Panc1 (cell line): ENCODE data around the gene PPP1R14C.

ENCODE experiments used
- CTCF ChIP-seq: fragments of 450-650 bp; IDR thresholded peaks from 2 replicates; pipeline ENCODE4 v1.5.1; 2017; ENCODE audit warnings: mild to moderate bottlenecking
- POLR2AphosphoS5 ChIP-seq: IDR thresholded peaks from 2 replicates; pipeline ENCODE4 v1.6.1; 2012; ENCODE audit warnings: mild to moderate bottlenecking, low read depth, low read length, moderate library complexity
- SIN3A ChIP-seq: IDR thresholded peaks from 2 replicates; pipeline ENCODE4 v1.6.1; 2012; ENCODE audit warnings: low read depth, mild to moderate bottlenecking, low read length, moderate library complexity, borderline replicate concordance; ENCODE audit not compliant: insufficient read depth
- TF ChIP-seq, protein P1 (sequence below), 2 experiments: IDR thresholded peaks; 2 replicates each; pipeline ENCODE4 v1.6.1; 2011 to 2012; ENCODE audit warnings: low read depth in 2 of 2, control low read depth in 1 of 2, low read length in 1 of 2, mild to moderate bottlenecking in 1 of 2, moderate library complexity in 1 of 2; ENCODE audit not compliant: insufficient read depth in 1 of 2

DNA sequence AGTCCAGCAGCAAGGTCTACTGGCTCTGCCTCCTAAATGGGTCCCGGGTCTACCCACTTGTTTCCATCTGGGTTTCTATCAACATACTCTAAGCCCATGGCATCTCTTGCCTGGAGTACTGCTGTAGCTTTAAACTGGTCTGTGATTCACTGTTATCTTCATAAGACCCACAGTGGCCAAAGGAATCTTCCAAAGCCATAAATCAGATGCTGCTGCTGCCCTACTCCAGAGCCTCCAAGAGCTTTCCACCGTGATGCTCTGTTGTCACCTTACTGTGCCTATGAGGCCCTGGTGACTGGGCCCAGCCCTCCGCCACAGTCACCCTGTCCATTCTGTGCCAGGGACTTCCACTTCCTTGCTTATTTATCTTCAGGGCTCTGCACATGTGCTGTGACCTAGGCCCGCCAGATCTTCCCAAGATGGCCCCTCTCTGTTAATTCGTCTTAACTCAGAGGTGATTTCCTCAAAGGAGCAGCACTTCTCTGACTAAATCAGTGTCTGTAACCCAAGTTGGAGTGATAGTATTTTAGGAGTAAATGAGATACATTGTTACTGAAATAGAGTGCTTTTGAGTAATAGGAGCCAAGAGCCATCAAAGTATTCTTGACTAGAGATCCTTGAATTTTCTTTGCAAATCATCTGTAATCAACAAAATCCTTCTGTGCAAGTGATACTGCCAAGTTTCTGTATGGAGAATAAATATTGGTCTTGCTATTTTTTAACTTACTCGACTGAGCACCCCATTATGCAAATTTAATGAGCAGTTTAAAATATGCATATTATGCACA is 102.5 kb downstream of the PPP1R14C start:
- TF ChIP-seq CTCF (no peak), POLR2AphosphoS5 (no peak), SIN3A (no peak)
- TF ChIP-seq, protein P1, sequence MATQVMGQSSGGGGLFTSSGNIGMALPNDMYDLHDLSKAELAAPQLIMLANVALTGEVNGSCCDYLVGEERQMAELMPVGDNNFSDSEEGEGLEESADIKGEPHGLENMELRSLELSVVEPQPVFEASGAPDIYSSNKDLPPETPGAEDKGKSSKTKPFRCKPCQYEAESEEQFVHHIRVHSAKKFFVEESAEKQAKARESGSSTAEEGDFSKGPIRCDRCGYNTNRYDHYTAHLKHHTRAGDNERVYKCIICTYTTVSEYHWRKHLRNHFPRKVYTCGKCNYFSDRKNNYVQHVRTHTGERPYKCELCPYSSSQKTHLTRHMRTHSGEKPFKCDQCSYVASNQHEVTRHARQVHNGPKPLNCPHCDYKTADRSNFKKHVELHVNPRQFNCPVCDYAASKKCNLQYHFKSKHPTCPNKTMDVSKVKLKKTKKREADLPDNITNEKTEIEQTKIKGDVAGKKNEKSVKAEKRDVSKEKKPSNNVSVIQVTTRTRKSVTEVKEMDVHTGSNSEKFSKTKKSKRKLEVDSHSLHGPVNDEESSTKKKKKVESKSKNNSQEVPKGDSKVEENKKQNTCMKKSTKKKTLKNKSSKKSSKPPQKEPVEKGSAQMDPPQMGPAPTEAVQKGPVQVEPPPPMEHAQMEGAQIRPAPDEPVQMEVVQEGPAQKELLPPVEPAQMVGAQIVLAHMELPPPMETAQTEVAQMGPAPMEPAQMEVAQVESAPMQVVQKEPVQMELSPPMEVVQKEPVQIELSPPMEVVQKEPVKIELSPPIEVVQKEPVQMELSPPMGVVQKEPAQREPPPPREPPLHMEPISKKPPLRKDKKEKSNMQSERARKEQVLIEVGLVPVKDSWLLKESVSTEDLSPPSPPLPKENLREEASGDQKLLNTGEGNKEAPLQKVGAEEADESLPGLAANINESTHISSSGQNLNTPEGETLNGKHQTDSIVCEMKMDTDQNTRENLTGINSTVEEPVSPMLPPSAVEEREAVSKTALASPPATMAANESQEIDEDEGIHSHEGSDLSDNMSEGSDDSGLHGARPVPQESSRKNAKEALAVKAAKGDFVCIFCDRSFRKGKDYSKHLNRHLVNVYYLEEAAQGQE (IDR thresholded peaks at IDR 0.05; ENCODE audit: insufficient read depth in 1 of 2, low read depth in 2 of 2, low read length in 1 of 2), result no peak
